Neural crest cell (in vitro differentiated cells): ENCODE results near the gene SYT6. TPM values are rescaled to one million over a fixed set of nuclear protein-coding genes. Genes with fewer than 3 reads are reported as not detected.

Experiments
- DNase-seq: peaks from one replicate; pipeline ENCODE4 v3.0.0; 2021; ENCODE audit warnings: low read depth, mixed read lengths, low spot score
- H3K27ac Mint-ChIP-seq: one replicate; pipeline ENCODE4 v1.8.0; 2021; ENCODE audit warnings: mild to moderate bottlenecking, mixed read lengths; ENCODE audit not compliant: unreplicated experiment
- H3K27me3 Mint-ChIP-seq: 2 replicates; pipeline ENCODE4 v1.8.0; 2021; ENCODE audit warnings: low read depth, mild to moderate bottlenecking, mixed read lengths
- H3K36me3 Mint-ChIP-seq: 2 replicates; pipeline ENCODE4 v1.8.0; 2021; ENCODE audit warnings: low read depth, mild to moderate bottlenecking, mixed read lengths
- H3K4me1 Mint-ChIP-seq: 2 replicates; pipeline ENCODE4 v1.8.0; 2021; ENCODE audit warnings: mixed read lengths
- H3K4me3 Mint-ChIP-seq: one replicate; pipeline ENCODE4 v1.8.0; 2021; ENCODE audit warnings: mild to moderate bottlenecking, mixed read lengths
- H3K9me3 Mint-ChIP-seq: 2 replicates; pipeline ENCODE4 v1.8.0; 2021; ENCODE audit warnings: mixed read lengths
- CTCF ChIP-seq: fragments of 200-600 bp; sonication (generic); conservative IDR thresholded peaks from 2 replicates; pipeline ENCODE4 v1.5.0; 2021; ENCODE audit warnings: antibody characterized with exemption, mild to moderate bottlenecking
- total RNA-seq: library from RNA; stranded (reverse); gene quantifications from 2 replicates; pipeline ENCODE4 v1.2.1, GENCODE V29; 2021

Gene SYT6
- total RNA-seq, 1 donor from 2014 or later, result 3.1 TPM

- Mint-ChIP-seq H3K36me3 (peaks cover 3% of the 10 kb centered on the region), H3K9me3 (peaks cover 3% of the 10 kb centered on the region), H3K27ac (no peak overlapping the region), H3K27me3 (peaks cover 6% of the 10 kb centered on the region), H3K4me3 (no peak overlapping the region), H3K4me1 (peaks cover 6% of the 10 kb centered on the region)
- no peak for DNase-seq
- TF ChIP-seq CTCF, result no peak
Measured at GRCh38 chr1:114082867-114083585, 70.6 kb downstream of the SYT6 start.

GRCh38 chr1:114082304-114082630, 71.4 kb downstream of the SYT6 start:
- DNase-seq, result no peak
- Mint-ChIP-seq H3K27me3 (peaks cover 6% of the 10 kb centered on the region), H3K36me3 (peaks cover 3% of the 10 kb centered on the region), H3K9me3 (peaks cover 3% of the 10 kb centered on the region), H3K4me3 (no peak overlapping the region), H3K4me1 (peaks cover 6% of the 10 kb centered on the region), H3K27ac (no peak overlapping the region)
- no peak for TF ChIP-seq CTCF

- Mint-ChIP-seq H3K36me3 (peaks cover 3% of the 10 kb centered on the region), H3K27me3 (peaks cover 6% of the 10 kb centered on the region), H3K4me1 (peaks cover 6% of the 10 kb centered on the region), H3K9me3 (peaks cover 3% of the 10 kb centered on the region), H3K4me3 (no peak overlapping the region), H3K27ac (no peak overlapping the region)
- no peak for DNase-seq
- TF ChIP-seq CTCF, result no peak
Measured at GRCh38 chr1:114081437-114082303, 72.0 kb downstream of the SYT6 start.

- no peak for DNase-seq
- Mint-ChIP-seq H3K4me1 (peaks cover 9% of the 10 kb centered on the region), H3K27me3 (peaks cover 6% of the 10 kb centered on the region)
Measured at GRCh38 chr1:114080511-114081436, 72.9 kb downstream of the SYT6 start.

More at GRCh38 chr1:114080511-114081436, 72.9 kb downstream of the SYT6 start:
- Mint-ChIP-seq H3K9me3 (peaks cover 3% of the 10 kb centered on the region), H3K27ac (no peak overlapping the region), H3K4me3 (no peak overlapping the region), H3K36me3 (peaks cover 3% of the 10 kb centered on the region)
- TF ChIP-seq CTCF, result no peak
